HepG2 (cell line): ENCODE measurements around the gene ARAP1. TPM values are rescaled to one million over a fixed set of nuclear protein-coding genes. Genes with fewer than 3 reads are reported as not detected.
A peak's percentile ranks its signal among the peaks of the same experiment; 100 is the strongest.

Source experiments
- ATAC-seq: fragments of 200-7000 bp; cut with Tn5 transposase; 3 replicates; pipeline ENCODE4 v1.9.1; 2020; ENCODE audit warnings: mild to moderate bottlenecking, moderate library complexity
- BruUV-seq: library from RNA; stranded (reverse); fragments of 400-500 nt; replicated peaks from 2 replicates; lab custom pipeline; 2021; lab: Mats Ljungman, UMichigan
- CTCF ChIA-PET: fragments of 300-600 bp; formaldehyde crosslinking; extraction: SDS; loops from one replicate; lab custom pipeline; 2021; ENCODE audit warnings: low total read pairs, inconsistent platforms, low intra/inter-chr PET ratio; lab: Yijun Ruan, JAX
- POLR2A ChIA-PET: fragments of 350-600 bp; sonication (Branson Sonifier 250); formaldehyde crosslinking; loops from one replicate; lab custom pipeline; 2020; ENCODE audit warnings: antibody characterized with exemption, inconsistent platforms; lab: Yijun Ruan, JAX
- DNase-seq: peaks from one replicate; pipeline ENCODE4 v3.0.0-alpha.2; 2015; ENCODE audit warnings: low spot score
- FAIRE-seq: peaks from 3 replicates; lab custom pipeline; 2011; peaks lifted over from hg19 to GRCh38; lab: Jason Lieb, UNC
- H2AFZ ChIP-seq: one replicate; pipeline ENCODE4 v1.6.1; 2011; ENCODE audit warnings: low read length, inconsistent platforms
- H3K27ac ChIP-seq: fragments of 300-600 bp; 3 replicates; pipeline ENCODE4 v1.8.0; 2011; ENCODE audit warnings: mixed run types, mild to moderate bottlenecking, mixed read lengths, low read length, inconsistent platforms; ENCODE audit not compliant: insufficient read depth; ENCODE audit errors: extremely low read length
- H3K27me3 ChIP-seq, 2 experiments: fragments of 200-600 bp in 1 of 2; 2 replicates in 1 of 2; 3 replicates in 1 of 2; pipeline versions ENCODE4 v1.6.0 to v1.8.0; 2011; ENCODE audit warnings: low read length in 2 of 2, mild to moderate bottlenecking in 2 of 2, moderate library complexity in 2 of 2, inconsistent platforms in 1 of 2; ENCODE audit not compliant: insufficient read depth in 2 of 2, control insufficient read depth in 1 of 2
- H3K36me3 ChIP-seq, 2 experiments: fragments of 200-600 bp in 1 of 2; replicated peaks in 1 of 2; 2 replicates in 1 of 2; 3 replicates in 1 of 2; pipeline versions ENCODE4 v1.5.1 to v1.8.0; 2011; ENCODE audit warnings: low read length in 2 of 2, inconsistent platforms in 1 of 2; ENCODE audit not compliant: insufficient read depth in 2 of 2, control insufficient read depth in 1 of 2
- H3K4me1 ChIP-seq: 2 replicates; pipeline ENCODE4 v1.5.1; 2012; ENCODE audit warnings: low read length, inconsistent platforms; ENCODE audit not compliant: insufficient read depth
- H3K4me2 ChIP-seq: 2 replicates; pipeline ENCODE4 v1.6.0; 2011; ENCODE audit warnings: low read depth, low read length, inconsistent platforms
- H3K4me3 ChIP-seq, 3 experiments: fragments of 200-600 bp in 1 of 3; sonication (generic), shearing (Covaris generic) in 1 of 3; replicated peaks in 1 of 3; 2 replicates each; pipeline ENCODE4 v1.5.1; 2011 to 2016; ENCODE audit warnings: low read length in 3 of 3, inconsistent platforms in 2 of 3, low read depth in 2 of 3, mild to moderate bottlenecking in 2 of 3, control low read depth in 1 of 3, mixed read lengths in 1 of 3; ENCODE audit not compliant: insufficient read depth in 1 of 3
- H3K79me2 ChIP-seq: one replicate; pipeline ENCODE4 v1.6.1; 2011; ENCODE audit warnings: low read length, inconsistent platforms; ENCODE audit not compliant: insufficient read depth
- H3K9ac ChIP-seq: 2 replicates; pipeline ENCODE4 v1.6.0; 2011; ENCODE audit warnings: mild to moderate bottlenecking, low read depth, low read length, inconsistent platforms; ENCODE audit not compliant: insufficient read depth
- H3K9me3 ChIP-seq: 2 replicates; pipeline ENCODE4 v1.5.1; 2012; ENCODE audit warnings: mild to moderate bottlenecking, low read length
- H4K20me1 ChIP-seq: 2 replicates; pipeline ENCODE4 v1.6.0; 2011; ENCODE audit warnings: inconsistent platforms, mild to moderate bottlenecking, low read length, moderate library complexity; ENCODE audit not compliant: insufficient read depth
- EP300 ChIP-seq, 3 experiments: sonication (generic) in 1 of 3; formaldehyde crosslinking in 1 of 3; IDR thresholded peaks; 2 replicates each; pipeline versions ENCODE4 v1.5.1 to v1.6.1; 2011 to 2020; ENCODE audit warnings: low read depth in 2 of 3, low read length in 2 of 3, borderline replicate concordance in 1 of 3, improper control_type of control experiment in 1 of 3, mild to moderate bottlenecking in 1 of 3, missing genetic modification reagents in 1 of 3, moderate library complexity in 1 of 3
- FOXP4 ChIP-seq: sonication (generic); formaldehyde crosslinking; IDR thresholded peaks from 2 replicates; pipeline ENCODE4 v1.4.0; 2020; ENCODE audit warnings: missing genetic modification reagents
- HMG20A ChIP-seq: IDR thresholded peaks from 2 replicates; pipeline ENCODE4 v1.6.1; 2016; ENCODE audit warnings: borderline replicate concordance
- HOXA3 ChIP-seq: sonication (generic); formaldehyde crosslinking; IDR thresholded peaks from 2 replicates; pipeline ENCODE4 v1.5.0; 2020; ENCODE audit warnings: missing genetic modification reagents
- HOXA5 ChIP-seq: sonication (generic); formaldehyde crosslinking; IDR thresholded peaks from 2 replicates; pipeline ENCODE4 v1.4.0; 2020; ENCODE audit warnings: missing genetic modification reagents
- RARG ChIP-seq: sonication (generic); formaldehyde crosslinking; IDR thresholded peaks from 2 replicates; pipeline ENCODE4 v1.4.0; 2020; ENCODE audit warnings: low read depth, mild to moderate bottlenecking, missing genetic modification reagents
- REL ChIP-seq: sonication (generic); formaldehyde crosslinking; conservative IDR thresholded peaks from 2 replicates; pipeline ENCODE4 v1.8.0; 2022; ENCODE audit warnings: mild to moderate bottlenecking, missing genetic modification reagents, moderate library complexity
- REXO4 ChIP-seq: sonication (generic); formaldehyde crosslinking; IDR thresholded peaks from 2 replicates; pipeline ENCODE4 v1.8.0; 2022; ENCODE audit warnings: missing genetic modification reagents, mild to moderate bottlenecking, borderline replicate concordance
- SATB2 ChIP-seq: sonication (generic); formaldehyde crosslinking; IDR thresholded peaks from 2 replicates; pipeline ENCODE4 v1.5.0; 2020; ENCODE audit warnings: missing genetic modification reagents
- SRF ChIP-seq: IDR thresholded peaks from 2 replicates; pipeline ENCODE4 v1.6.1; 2011; ENCODE audit warnings: mild to moderate bottlenecking, low read depth, low read length, moderate library complexity
- ZBTB1 ChIP-seq: sonication (generic); formaldehyde crosslinking; IDR thresholded peaks from 2 replicates; pipeline ENCODE4 v1.4.0; 2020; ENCODE audit warnings: missing genetic modification reagents, borderline replicate concordance
- ZBTB39 ChIP-seq: sonication (generic); formaldehyde crosslinking; IDR thresholded peaks from 2 replicates; pipeline ENCODE4 v1.5.0; 2020; ENCODE audit warnings: missing genetic modification reagents
- ZNF143 ChIP-seq: sonication (generic); formaldehyde crosslinking; IDR thresholded peaks from 2 replicates; pipeline ENCODE4 v1.4.0; 2020; ENCODE audit warnings: missing genetic modification reagents
- ZNF275 ChIP-seq: sonication (generic); formaldehyde crosslinking; IDR thresholded peaks from 2 replicates; pipeline ENCODE4 v1.8.0; 2022; ENCODE audit warnings: missing genetic modification reagents, mild to moderate bottlenecking, inconsistent platforms, borderline replicate concordance
- ZNF33A ChIP-seq: sonication (generic); formaldehyde crosslinking; IDR thresholded peaks from 2 replicates; pipeline ENCODE4 v1.5.1; 2020; ENCODE audit warnings: missing genetic modification reagents, mild to moderate bottlenecking, moderate library complexity, borderline replicate concordance
- ZNF598 ChIP-seq: sonication (generic); formaldehyde crosslinking; IDR thresholded peaks from 2 replicates; pipeline ENCODE4 v1.5.1; 2020; ENCODE audit warnings: mild to moderate bottlenecking, missing genetic modification reagents, borderline replicate concordance
- ZNF75D ChIP-seq: sonication (generic); formaldehyde crosslinking; IDR thresholded peaks from 2 replicates; pipeline ENCODE4 v1.8.1; 2023; ENCODE audit warnings: missing genetic modification reagents, mild to moderate bottlenecking, borderline replicate concordance
- ZNF878 ChIP-seq: sonication (generic); formaldehyde crosslinking; IDR thresholded peaks from 2 replicates; pipeline ENCODE4 v1.8.1; 2023; ENCODE audit warnings: mild to moderate bottlenecking, missing genetic modification reagents, moderate library complexity
- WGBS: methylation state at CpG from one replicate; pipeline ENCODE4 v1.1.6; 2017; ENCODE audit warnings: low lambda C conversion rate; 5-methylcytosine and 5-hydroxymethylcytosine counted together
- in situ Hi-C: cut with HindIII; loops from 2 replicates; pipeline ENCODE4 v1.10.0; 2017; ENCODE audit warnings: low pct_unique_long_range_greater_than_20kb; ENCODE audit not compliant: extremely low pct_ligation_motif_present
- intact Hi-C: fragments of 100-400 bp; cut with micrococcal nuclease; formaldehyde crosslinking; loops from one replicate; pipeline ENCODE4 v1.10.0; 2022; ENCODE audit not compliant: unreplicated experiment
- polyA plus RNA-seq, 8 experiments: library from polyadenylated mRNA; depleted of rRNA in 3 of 8; stranded (reverse) in 7 of 8; unstranded in 1 of 8; fragments of >200 nt; fragmentation: Illumina TruSeq in 4 of 8; extraction: Trizol in 4 of 8; gene quantifications; 2 replicates each; pipeline versions ENCODE4 v1.2.1 to v1.2.3, GENCODE V29; 2011 to 2016; ENCODE audit warnings: low read depth in 4 of 8, missing spikeins in 1 of 8, mixed read lengths in 1 of 8; ENCODE audit not compliant: insufficient read depth in 1 of 8
- total RNA-seq, 5 experiments: library from RNA; depleted of rRNA; stranded (reverse); fragments of >200 nt; fragmentation: Illumina TruSeq; extraction: Trizol; gene quantifications; 2 replicates each; pipeline ENCODE4 v1.2.3, GENCODE V29; 2016; ENCODE audit warnings: low read depth in 1 of 5

Gene ARAP1
- total and polyA plus RNA-seq, 2 of the 13 experiments (the other 11 are each of a cell fraction or from before 2014, with no cell fraction given): 43.2 to 55.5 TPM

- 60% methylated on average over 2 of the region's 7 CpGs for WGBS
- TF ChIP-seq HOXA5 (CRISPR knock-in tag) (no peak), ZNF75D (no peak), EP300 (IDR thresholded peaks at IDR 0.05; ENCODE audit: low read depth in 2 of 2, low read length in 2 of 2) (no peak), EP300 (CRISPR knock-in tag; IDR thresholded peaks at IDR 0.05; ENCODE audit: borderline replicate concordance) (no peak), SATB2 (CRISPR knock-in tag) (no peak), HOXA3 (CRISPR knock-in tag) (peak; percentile 9; the same call in 1 of the 2 replicates), ZBTB39 (no peak), ZNF598 (CRISPR knock-in tag) (no peak), ZBTB1 (CRISPR knock-in tag) (no peak), REXO4 (CRISPR knock-in tag) (no peak), ZNF878 (CRISPR knock-in tag) (no peak), ZNF275 (CRISPR knock-in tag) (no peak), RARG (CRISPR knock-in tag) (no peak), SRF (no peak), ZNF33A (CRISPR knock-in tag) (no peak), HMG20A (no peak), FOXP4 (CRISPR knock-in tag) (no peak; the same call in 1 of the 2 replicates), ZNF143 (CRISPR knock-in tag) (no peak; the same call in 1 of the 2 replicates), REL (CRISPR knock-in tag) (no peak)
Observed at GRCh38 chr11:72776844-72777754, 24.9 kb upstream of the ARAP1 start.

More at GRCh38 chr11:72776844-72777754, 24.9 kb upstream of the ARAP1 start:
- Histone ChIP-seq H3K79me2 (peaks cover 63% of the 10 kb centered on the region), H2AFZ (no peak overlapping the region), H3K27ac (peak overlapping the region; percentile 70), H3K4me2 (peak overlapping the region; percentile 90), H3K9ac (peak overlapping the region; percentile 35), H3K27me3 (no peaks in the 10 kb centered on the region; a peak in 1 of 5 replicates), H3K36me3 (peaks cover 0 to 16% of the 10 kb centered on the region in 2 experiments; a peak in 3 of 5 replicates), H3K9me3 (no peaks in the 10 kb centered on the region), H4K20me1 (peaks cover 7% of the 10 kb centered on the region; the same call in 1 of the 2 replicates), H3K4me3 (peak overlapping the region in 2 of 3 experiments; percentile 12 to 81; a peak in 2 of 6 replicates), H3K4me1 (peaks cover 86% of the 10 kb centered on the region)
- DNase-seq: no peak
- BruUV-seq: no TSS peak
- peak; percentile 11 for ATAC-seq
- POLR2A ChIA-PET: interaction anchor here (0.9 to 10.0 kb wide), 7 partner anchors 10 to 27 kb away, joined by 3 to 103 read pairs (median 30); partner anchors contain the start of genes ARAP1 and STARD10
- FAIRE-seq: no peak
- intact Hi-C loops: no loop called here
- CTCF ChIA-PET: no interaction called here
- in situ Hi-C loops: no loop called here
